GM19438 (cell line): ENCODE measurements around the gene FHOD1.

Experiments used
- ATAC-seq: cut with Tn5 transposase; IDR thresholded peaks from one replicate; pipeline ENCODE4 v1.9.1; 2021; ENCODE audit warnings: low read depth; ENCODE audit not compliant: unreplicated experiment

Gene FHOD1

DNA sequence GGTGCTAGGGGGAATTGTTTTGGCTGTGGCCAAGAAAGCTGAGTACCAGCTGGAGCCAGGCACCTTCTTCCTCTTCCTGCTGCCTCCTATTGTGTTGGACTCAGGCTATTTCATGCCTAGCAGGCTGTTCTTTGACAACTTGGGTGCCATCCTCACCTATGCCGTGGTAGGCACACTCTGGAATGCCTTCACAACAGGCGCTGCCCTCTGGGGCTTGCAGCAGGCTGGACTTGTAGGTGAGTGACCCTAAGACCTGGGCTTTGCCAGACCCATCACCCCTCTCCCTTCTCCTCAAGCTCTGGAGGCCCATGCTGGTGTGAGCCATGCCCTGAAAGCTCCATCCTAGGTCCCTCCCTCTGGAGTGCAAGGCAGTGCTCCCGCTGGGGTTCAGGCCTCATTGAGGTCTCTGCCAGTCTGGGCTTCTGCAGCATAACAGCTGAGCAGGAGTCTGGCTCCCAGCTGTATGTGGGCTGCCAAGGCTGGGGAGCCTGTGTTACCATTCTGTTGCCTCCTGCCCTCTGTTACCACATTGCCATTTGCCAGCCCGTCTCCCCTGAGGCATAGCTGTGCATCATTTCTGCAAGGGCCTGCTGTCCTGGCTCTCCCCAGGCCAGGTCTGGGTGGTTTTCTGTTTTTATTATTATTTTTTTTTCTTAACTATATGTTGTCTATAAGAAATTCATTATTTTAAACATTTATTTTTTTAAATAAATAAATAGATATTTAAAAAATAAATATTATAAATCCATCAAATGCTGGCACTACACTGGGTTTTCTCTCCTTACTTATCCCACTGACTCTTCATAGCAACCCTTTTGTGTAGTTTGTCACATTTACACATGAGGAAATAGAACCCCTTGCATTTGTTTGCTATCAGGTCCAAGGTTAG lies 5.6 kb upstream of the FHOD1 start:
- ATAC-seq: no peak

GRCh38 chr16:67250045-67250327 lies 2.7 kb upstream of the FHOD1 start:
- no peak for ATAC-seq

DNA sequence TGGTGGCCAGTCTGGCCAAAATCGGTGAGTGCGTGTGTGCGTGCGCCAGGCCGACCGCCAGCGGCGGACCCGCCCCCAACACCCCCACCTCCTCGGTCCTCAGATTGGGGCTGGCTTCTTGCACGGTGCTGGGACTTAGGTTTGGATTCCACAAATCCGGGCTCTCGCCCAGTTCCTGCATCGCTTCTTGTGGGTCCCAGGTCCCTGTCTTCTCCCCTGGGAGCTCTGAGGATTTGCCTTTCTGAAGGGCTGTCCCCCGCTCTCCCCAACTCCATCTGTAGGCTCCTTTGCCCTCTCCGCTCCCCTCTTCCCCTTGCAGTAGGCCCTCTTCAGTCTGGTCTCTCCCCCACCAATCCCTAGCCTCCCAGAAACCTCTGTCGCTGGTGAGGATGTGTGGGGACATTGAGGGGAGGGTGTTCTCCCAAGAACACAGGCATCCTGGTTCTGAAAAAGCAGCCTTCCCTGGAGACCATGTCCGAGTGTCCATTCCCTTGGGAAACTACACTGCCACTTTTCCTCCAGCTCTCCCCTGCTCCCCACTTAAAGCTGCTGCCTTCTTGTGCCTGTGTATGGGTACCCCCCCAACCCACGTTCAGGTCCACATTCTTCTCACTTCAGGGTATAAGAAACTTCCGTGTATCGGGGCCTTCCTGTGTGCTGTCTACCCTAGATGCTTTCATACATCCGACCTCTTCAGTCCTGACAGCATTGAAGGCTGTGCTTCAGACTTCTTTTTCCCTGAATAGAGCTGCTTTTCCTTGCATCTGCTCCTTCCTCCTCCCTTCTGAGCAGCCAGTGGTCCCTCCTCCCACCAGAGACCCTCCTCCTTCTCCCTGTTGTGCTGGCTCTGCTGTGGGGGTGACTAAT lies 2.1 kb upstream of the FHOD1 start:
- no peak for ATAC-seq

DNA sequence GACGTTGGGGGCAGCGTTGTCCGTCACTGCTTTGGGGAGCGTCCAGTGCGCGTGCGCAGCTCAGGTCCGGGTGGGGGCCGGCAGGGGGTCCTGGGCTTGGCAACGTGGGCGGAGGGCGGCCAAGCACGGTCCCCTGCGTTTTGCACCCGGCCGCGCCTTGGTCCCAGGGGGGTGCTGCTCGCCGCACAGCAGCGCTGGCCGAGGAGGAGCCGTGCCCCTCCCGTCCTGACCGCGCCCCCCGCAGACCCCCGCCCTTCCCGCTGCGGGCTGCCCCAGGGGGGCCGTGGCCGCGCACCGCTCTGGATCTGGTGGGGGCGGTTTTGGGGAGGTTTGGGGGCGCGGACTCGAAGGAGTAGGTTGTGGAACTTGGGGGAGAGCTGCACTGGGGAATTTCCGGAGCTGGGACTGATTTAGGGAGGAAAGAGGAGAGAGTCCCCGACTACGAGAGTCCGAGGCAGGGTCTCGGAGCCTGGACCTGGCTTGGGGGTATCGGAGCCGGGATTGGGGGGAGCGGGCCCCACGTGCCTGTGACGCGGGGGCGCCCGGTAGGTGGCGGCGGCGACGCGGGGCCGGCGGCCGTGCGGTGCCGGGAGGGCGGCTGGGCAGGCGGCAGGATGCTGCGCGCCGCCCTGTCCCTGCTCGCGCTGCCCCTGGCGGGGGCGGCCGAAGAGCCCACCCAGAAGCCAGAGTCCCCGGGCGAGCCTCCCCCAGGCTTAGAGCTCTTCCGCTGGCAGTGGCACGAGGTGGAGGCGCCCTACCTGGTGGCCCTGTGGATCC lies 1.3 kb upstream of the FHOD1 start, which contains the start of gene SLC9A5:
Gene SLC9A5 (plus strand): TSS at position 579 of the 777 bp plus-strand sequence. CDS start 36 bp downstream, at position 615.
- no peak for ATAC-seq

DNA sequence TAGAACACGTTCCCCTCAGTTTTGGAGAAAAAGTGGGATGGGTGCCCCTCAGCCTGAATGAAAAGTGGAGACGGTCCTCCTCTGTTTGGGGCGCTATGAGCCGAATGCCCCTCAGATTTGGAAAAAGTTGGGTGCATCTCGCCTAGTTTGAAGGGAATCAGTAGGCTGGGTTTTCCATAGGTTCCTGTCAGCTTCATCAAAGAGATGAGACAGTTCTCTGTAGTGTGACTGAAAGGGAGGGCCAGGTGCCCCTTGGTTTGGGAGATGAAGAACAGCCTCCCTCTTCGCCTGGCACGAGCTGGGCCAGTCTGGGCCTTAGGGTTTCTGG lies 756 bp upstream of the FHOD1 start:
- ATAC-seq: no peak

DNA sequence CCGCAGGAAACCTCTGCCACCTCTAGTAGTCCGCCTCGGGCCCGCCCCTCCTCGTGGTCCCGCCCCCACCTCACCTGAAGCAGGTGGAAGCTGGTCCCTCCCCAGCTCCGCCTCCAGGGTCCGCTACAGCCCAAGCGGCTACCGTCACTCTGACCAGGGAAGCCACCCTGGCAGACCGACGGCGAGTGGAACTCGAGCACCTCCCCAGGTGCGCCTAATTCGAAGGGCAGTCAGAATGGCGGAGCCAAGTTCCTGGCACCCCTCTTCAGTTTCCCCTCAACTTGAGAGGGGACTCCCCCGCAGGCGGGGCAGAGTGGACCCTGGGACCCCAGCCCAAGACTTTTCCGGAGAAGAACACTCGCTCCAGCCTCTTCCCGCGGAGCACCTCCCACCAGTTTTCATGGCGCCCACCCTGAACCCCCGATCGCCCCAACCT lies 507 bp downstream of the FHOD1 start:
- peak; percentile 9 for ATAC-seq

DNA sequence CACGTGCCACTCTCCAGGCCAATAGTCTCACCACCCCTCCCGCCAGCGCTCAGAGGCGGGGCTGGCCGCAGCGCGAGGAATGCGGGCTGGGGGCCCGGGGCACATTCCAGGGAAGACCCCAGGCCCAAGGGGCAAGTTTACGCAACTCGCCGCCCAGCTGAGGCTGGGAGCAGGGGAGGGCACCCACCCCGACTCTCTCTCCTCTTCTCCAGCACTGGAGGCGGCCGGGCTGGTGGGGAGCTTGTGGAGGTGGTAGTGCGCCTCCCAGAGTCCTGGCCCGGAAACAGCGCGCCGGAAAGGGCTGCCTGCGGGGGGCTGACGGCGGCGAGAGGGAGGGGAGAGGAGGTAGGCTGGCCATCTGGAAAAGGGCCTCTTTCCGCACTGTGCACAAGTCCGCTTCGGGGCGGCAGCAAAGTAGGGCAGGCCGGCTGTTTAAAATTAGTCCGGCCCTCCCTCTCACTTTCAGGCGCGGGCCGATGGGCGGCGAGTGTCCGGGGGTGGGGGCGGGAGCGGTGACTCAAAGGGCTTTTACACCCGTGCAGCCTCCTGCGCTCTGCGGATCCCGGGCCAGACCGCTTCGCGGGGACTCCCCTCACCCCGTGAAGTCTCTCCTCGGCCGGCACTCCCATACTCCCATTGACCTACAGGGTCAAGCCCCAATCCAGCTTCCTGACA lies 1.1 kb downstream of the FHOD1 start:
- ATAC-seq: peak; percentile 14

GRCh38 chr16:67245674-67246080 lies 1.6 kb downstream of the FHOD1 start:
- no peak for ATAC-seq

GRCh38 chr16:67245186-67245585 lies 2.1 kb downstream of the FHOD1 start:
- ATAC-seq: no peak

- ATAC-seq: peak; percentile 42
These were observed 2.7 kb downstream of the FHOD1 start for GRCh38 chr16:67244387-67245185.

DNA sequence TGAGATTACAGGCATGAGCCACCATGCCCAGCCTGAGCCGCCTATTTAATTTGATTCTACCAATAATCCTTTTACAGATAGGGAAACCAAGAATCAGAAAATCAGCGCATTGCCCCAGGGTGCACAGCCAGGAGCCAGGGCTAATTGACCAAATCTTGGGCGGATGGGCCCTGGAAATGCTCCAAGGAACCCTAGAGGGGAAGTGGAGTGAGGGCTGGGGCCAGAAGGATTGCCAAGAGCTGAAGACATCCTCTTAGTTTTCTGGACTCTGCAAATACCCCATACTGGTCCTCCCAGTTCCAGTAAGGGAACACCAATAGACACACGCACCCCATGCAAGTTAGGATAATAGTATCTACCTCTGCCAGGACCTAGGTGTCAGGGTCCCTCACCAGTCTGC lies 3.8 kb downstream of the FHOD1 start:
- ATAC-seq: no peak

- no peak for ATAC-seq
These were observed 5.0 kb downstream of the FHOD1 start for GRCh38 chr16:67242138-67242730.

GRCh38 chr16:67241008-67241900 lies 6.0 kb downstream of the FHOD1 start:
- ATAC-seq: no peak

GRCh38 chr16:67240506-67240905 lies 6.8 kb downstream of the FHOD1 start:
- no peak for ATAC-seq

- no peak for ATAC-seq
These were observed 8.3 kb downstream of the FHOD1 start for GRCh38 chr16:67238806-67239470.

DNA sequence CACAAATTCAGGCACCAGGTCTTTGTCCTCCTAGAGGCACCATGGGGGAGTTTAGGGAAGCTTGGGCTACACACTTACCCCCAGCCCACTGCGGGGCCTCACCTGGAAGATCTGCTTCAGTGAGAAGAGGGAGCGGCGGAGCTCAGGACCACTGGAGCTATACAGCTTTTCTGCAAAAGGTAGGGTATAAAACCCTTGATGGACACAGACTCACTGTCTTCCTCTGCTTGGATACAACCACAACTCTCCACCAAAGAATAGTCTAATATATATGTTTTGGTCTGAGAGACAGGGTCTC lies 9.1 kb downstream of the FHOD1 start:
- no peak for ATAC-seq

- ATAC-seq: no peak
These were observed 9.6 kb downstream of the FHOD1 start for GRCh38 chr16:67237396-67238277.
